ENCODE results near the gene CHERP. TPM values are rescaled to one million over a fixed set of nuclear protein-coding genes. Genes with fewer than 3 reads are reported as not detected.
A peak's percentile ranks its signal among the peaks of the same experiment; 100 is the strongest.

The CHERP gene
- polyA plus RNA-seq, 2 of the 4 experiments (the other 2 are of a cell fraction), result 4.4 to 24.4 TPM

- Histone ChIP-seq H3K9me3 (no peaks in the 10 kb centered on the region), H3K4me1 (peaks cover 23% of the 10 kb centered on the region; the same call in 2 of the 3 replicates), H3K4me3 (no peak overlapping the region), H3K4me2 (no peak overlapping the region), H3K27ac (no peak overlapping the region)
- WGBS (ENCODE audit: missing lambda C conversion rate), result 87% methylated on average over 8 of the region's 9 CpGs
- no peak for DNase-seq (ENCODE audit: low read depth in 1 of 2, low spot score in 1 of 2)
- POLR2A ChIA-PET, result interaction anchor here (0.6 kb wide), 1 partner anchor 1692 kb away, joined by 4 read pairs; no protein-coding TSS in a partner anchor
- peak; percentile 23; the same call in 1 of the 2 replicates for TF ChIP-seq ZC3H11A (IDR thresholded peaks at IDR 0.05)
- TF ChIP-seq RARB (CRISPR knock-in tag; IDR thresholded peaks at IDR 0.05), result no peak
- no peak for ATAC-seq
- CTCF ChIA-PET, result interaction anchor here (1.5 kb wide), 1 partner anchor 10 kb away, joined by 4 read pairs; no protein-coding TSS in a partner anchor
- FAIRE-seq, result no peak
Measured at GRCh38 chr19:16590876-16591802, 48.9 kb upstream of the CHERP start.

DNA sequence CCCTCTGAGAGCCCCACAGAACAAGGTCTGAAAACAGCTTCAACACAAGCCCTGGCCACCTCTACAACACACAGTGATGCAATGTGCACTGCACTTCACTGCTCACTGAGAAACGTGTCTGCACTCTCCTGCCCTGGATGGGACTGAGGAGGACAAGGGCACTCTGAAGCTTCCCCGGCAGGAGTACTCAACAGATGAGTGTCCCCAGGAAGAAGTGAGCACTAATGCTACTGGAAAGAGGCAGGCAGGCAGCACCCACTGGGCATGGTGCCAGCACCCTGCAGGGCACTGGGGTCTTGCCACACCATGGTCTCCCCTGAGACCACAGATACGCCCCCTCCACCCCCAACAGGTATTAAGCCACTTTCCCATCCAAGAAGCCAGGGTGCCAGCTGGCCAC is 47.7 kb upstream of the CHERP start:
- WGBS (ENCODE audit: missing lambda C conversion rate), result 75% methylated on average over 3 of the region's 3 CpGs
- Histone ChIP-seq H3K9me3 (no peaks in the 10 kb centered on the region), H3K4me3 (no peak overlapping the region), H3K4me2 (no peak overlapping the region), H3K27ac (no peak overlapping the region), H3K4me1 (peaks cover 25% of the 10 kb centered on the region)
- CTCF ChIA-PET, result no interaction called here
- TF ChIP-seq CBX8 (IDR thresholded peaks at IDR 0.05) (no peak), RNF2 (IDR thresholded peaks at IDR 0.05; ENCODE audit: borderline replicate concordance, low read depth) (no peak), REST (IDR thresholded peaks at IDR 0.05) (no peak), NFE2L2 (conservative IDR thresholded peaks at IDR 0.05; ENCODE audit: low read length) (no peak), HOXA7 (CRISPR knock-in tag; IDR thresholded peaks at IDR 0.05) (no peak), RARB (CRISPR knock-in tag; IDR thresholded peaks at IDR 0.05) (no peak), FOSL2 (IDR thresholded peaks at IDR 0.05) (no peak), FOSL2 (CRISPR knock-in tag; IDR thresholded peaks at IDR 0.05) (no peak), POLR2AphosphoS2 (conservative IDR thresholded peaks at IDR 0.05; ENCODE audit: low read length) (no peak), TP53 (CRISPR knock-in tag; IDR thresholded peaks at IDR 0.05) (no peak), NPAS2 (CRISPR knock-in tag; IDR thresholded peaks at IDR 0.05; ENCODE audit: borderline replicate concordance) (no peak), RCOR1 (IDR thresholded peaks at IDR 0.05; ENCODE audit: low read depth, low read length) (no peak), HDAC2 (IDR thresholded peaks at IDR 0.05) (no peak), MAZ (IDR thresholded peaks at IDR 0.05; ENCODE audit: borderline replicate concordance, low read depth, low read length) (no peak), EHMT2 (IDR thresholded peaks at IDR 0.05; ENCODE audit: low read depth) (no peak), KDM5A (IDR thresholded peaks at IDR 0.05) (no peak), PHF8 (IDR thresholded peaks at IDR 0.05; ENCODE audit: borderline replicate concordance, low read depth) (no peak), TFCP2L1 (CRISPR knock-in tag; IDR thresholded peaks at IDR 0.05) (no peak)
- TF ChIP-seq, protein P1, sequence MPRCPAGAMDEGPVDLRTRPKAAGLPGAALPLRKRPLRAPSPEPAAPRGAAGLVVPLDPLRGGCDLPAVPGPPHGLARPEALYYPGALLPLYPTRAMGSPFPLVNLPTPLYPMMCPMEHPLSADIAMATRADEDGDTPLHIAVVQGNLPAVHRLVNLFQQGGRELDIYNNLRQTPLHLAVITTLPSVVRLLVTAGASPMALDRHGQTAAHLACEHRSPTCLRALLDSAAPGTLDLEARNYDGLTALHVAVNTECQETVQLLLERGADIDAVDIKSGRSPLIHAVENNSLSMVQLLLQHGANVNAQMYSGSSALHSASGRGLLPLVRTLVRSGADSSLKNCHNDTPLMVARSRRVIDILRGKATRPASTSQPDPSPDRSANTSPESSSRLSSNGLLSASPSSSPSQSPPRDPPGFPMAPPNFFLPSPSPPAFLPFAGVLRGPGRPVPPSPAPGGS (IDR thresholded peaks at IDR 0.05), result no peak
- TF ChIP-seq, protein P2, sequence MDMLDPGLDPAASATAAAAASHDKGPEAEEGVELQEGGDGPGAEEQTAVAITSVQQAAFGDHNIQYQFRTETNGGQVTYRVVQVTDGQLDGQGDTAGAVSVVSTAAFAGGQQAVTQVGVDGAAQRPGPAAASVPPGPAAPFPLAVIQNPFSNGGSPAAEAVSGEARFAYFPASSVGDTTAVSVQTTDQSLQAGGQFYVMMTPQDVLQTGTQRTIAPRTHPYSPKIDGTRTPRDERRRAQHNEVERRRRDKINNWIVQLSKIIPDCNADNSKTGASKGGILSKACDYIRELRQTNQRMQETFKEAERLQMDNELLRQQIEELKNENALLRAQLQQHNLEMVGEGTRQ (IDR thresholded peaks at IDR 0.05), result no peak
- POLR2A ChIA-PET, result no interaction called here
- no peak for FAIRE-seq
- ATAC-seq, result no peak
- DNase-seq (ENCODE audit: low read depth in 1 of 2, low spot score in 1 of 2), result no peak
